Left lung (tissue), 10 donors: ENCODE measurements around the gene ZNF236. TPM values are rescaled to one million over a fixed set of nuclear protein-coding genes. Genes with fewer than 3 reads are reported as not detected.
"Not testable (repeated sequence)": the region's sequence is repeated elsewhere in the genome, so short reads cannot be mapped to it uniquely, and the experiment has no call there.

Source experiments
- ATAC-seq: fragments of 200-7000 bp; cut with Tn5 transposase; one replicate; pipeline ENCODE4 v1.9.1; 2020; ENCODE audit warnings: moderate library complexity
- DNase-seq, 4 donors: peaks; one replicate each; pipeline ENCODE4 v3.0.0-alpha.2; 2013 to 2020
- H3K27ac ChIP-seq, 2 donors: fragments of 200-600 bp; sonication (generic) in 1 of 2; one replicate each; pipeline versions ENCODE4 v1.5.0 to v1.8.0; 2020 to 2021
- H3K27me3 ChIP-seq, 2 donors: fragments of 200-600 bp; sonication (generic) in 1 of 2; one replicate each; pipeline versions ENCODE4 v1.5.0 to v1.8.0; 2020 to 2021
- H3K36me3 ChIP-seq, 2 donors: fragments of 200-600 bp; sonication (generic) in 1 of 2; one replicate each; pipeline versions ENCODE4 v1.5.0 to v1.8.0; 2020 to 2021
- H3K4me1 ChIP-seq, 2 donors: fragments of 200-600 bp; one replicate each; pipeline ENCODE4 v1.8.0; 2021
- H3K4me3 ChIP-seq, 2 donors: fragments of 200-600 bp; sonication (generic) in 1 of 2; one replicate each; pipeline versions ENCODE4 v1.5.0 to v1.8.0; 2020 to 2021; ENCODE audit warnings: mild to moderate bottlenecking in 1 of 2
- H3K9me3 ChIP-seq, 2 donors: fragments of 200-600 bp; sonication (generic) in 1 of 2; one replicate each; pipeline versions ENCODE4 v1.5.0 to v1.8.0; 2020 to 2021
- CTCF ChIP-seq, 2 donors: fragments of 200-600 bp; sonication (generic) in 1 of 2; IDR thresholded peaks; one replicate each; pipeline versions ENCODE4 v1.5.0 to v1.8.0; 2021; ENCODE audit warnings: antibody characterized with exemption in 2 of 2
- intact Hi-C, 2 donors: fragments of 100-400 bp; cut with DNase I; formaldehyde crosslinking; loops; one replicate each; pipeline versions ENCODE4 v1.11.2 to v1.14.2; 2022
- polyA plus RNA-seq, 6 donors: library from polyadenylated mRNA; unstranded; fragments of 120-200 nt; gene quantifications; one replicate each; pipeline ENCODE4 v1.2.1, GENCODE V29; 2013; ENCODE audit not compliant: insufficient read length in 6 of 6
- total RNA-seq, 2 donors: library from RNA; stranded (reverse); fragmentation: NEBNext Ultra II Directional; extraction: Animal tissue kit (Norgen Biotek cat#: 25700); gene quantifications; one replicate each; pipeline ENCODE4 v1.2.1, GENCODE V29; 2021
- donor health status: DM: no; HTN: yes; CAD: no.
- donor health status: DM: no; HTN: no; CAD: no.

ZNF236 gene
- total and polyA plus RNA-seq, 8 donors: 10.9 to 15.1 (median 12.5) TPM

DNA sequence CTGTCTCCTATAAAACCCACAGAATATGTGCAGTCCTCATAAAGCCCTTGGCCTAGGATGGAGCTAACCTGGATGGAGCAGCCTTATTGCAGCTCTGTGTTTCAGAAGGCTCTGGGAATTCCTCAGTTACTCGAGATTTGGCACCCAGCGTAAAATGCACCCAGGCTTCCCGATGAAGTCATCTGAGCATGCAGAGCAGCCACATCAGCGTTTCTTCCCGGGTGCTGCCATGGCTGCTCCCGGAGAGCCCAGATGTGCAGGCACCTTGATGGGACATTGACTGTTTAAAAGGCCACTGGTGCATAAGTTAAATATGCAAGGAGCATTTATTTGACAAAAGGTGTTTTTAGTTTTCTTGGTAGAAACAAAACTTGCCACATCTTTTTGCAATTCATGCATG is 195.0 kb downstream of the ZNF236 start:
- intact Hi-C loops: no loop called here
- no peak for TF ChIP-seq CTCF (IDR thresholded peaks at IDR 0.05)
- H3K4me1 ChIP-seq: peaks cover 0 to 43% of the 10 kb centered on the region in 2 donors
- H3K4me3 ChIP-seq: no peak overlapping the region
- H3K27me3 ChIP-seq: no peaks in the 10 kb centered on the region
- no peak for ATAC-seq
- no peaks in the 10 kb centered on the region for H3K9me3 ChIP-seq
- DNase-seq: no peak
- no peak overlapping the region for H3K27ac ChIP-seq
- H3K36me3 ChIP-seq: peaks cover 0 to 32% of the 10 kb centered on the region in 2 donors

DNA sequence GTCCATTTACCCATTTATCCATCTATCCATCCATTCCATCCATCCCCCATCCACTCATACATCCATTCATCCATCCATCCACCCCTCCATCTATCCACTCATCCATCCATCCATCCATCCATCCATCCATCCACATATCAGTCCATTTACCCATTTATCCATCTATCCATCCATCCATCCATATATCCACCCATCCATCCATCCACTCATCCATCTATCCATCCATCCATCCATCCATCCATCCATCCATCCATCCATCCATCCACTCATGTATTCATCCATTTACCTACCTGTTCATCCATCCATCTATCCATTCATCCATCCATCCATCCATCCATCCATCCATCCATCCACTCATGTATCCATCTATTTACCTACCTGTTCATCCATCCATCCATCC is 196.3 kb downstream of the ZNF236 start:
- ATAC-seq, intact Hi-C loops: not testable (repeated sequence)
- H3K4me1 ChIP-seq: peaks cover 0 to 30% of the 10 kb centered on the region in 2 donors

GRCh38 chr18:77019641-77020040 is 197.3 kb downstream of the ZNF236 start:
- no peaks in the 10 kb centered on the region for H3K27me3 ChIP-seq
- TF ChIP-seq CTCF (IDR thresholded peaks at IDR 0.05): no peak
- no peak overlapping the region for H3K4me3 ChIP-seq
- H3K9me3 ChIP-seq: no peaks in the 10 kb centered on the region
- no peak overlapping the region for H3K27ac ChIP-seq
- H3K36me3 ChIP-seq: peaks cover 0 to 39% of the 10 kb centered on the region in 2 donors
- intact Hi-C loops: no loop called here
- ATAC-seq (no peak), DNase-seq (no peak)
- peaks cover 0 to 20% of the 10 kb centered on the region in 2 donors for H3K4me1 ChIP-seq

More for the DNA sequence above, 196.3 kb downstream of the ZNF236 start:
- peaks cover 0 to 34% of the 10 kb centered on the region in 2 donors for H3K36me3 ChIP-seq
- H3K27ac ChIP-seq, H3K9me3 ChIP-seq, DNase-seq, H3K4me3 ChIP-seq, H3K27me3 ChIP-seq: not testable (repeated sequence)
